HG03521 (cell line): ENCODE measurements around the gene HOXD13.

ENCODE experiments used
- ATAC-seq: cut with Tn5 transposase; IDR thresholded peaks from one replicate; pipeline ENCODE4 v1.9.1; 2021; ENCODE audit warnings: mild to moderate bottlenecking, moderate library complexity; ENCODE audit not compliant: unreplicated experiment

Gene HOXD13

DNA sequence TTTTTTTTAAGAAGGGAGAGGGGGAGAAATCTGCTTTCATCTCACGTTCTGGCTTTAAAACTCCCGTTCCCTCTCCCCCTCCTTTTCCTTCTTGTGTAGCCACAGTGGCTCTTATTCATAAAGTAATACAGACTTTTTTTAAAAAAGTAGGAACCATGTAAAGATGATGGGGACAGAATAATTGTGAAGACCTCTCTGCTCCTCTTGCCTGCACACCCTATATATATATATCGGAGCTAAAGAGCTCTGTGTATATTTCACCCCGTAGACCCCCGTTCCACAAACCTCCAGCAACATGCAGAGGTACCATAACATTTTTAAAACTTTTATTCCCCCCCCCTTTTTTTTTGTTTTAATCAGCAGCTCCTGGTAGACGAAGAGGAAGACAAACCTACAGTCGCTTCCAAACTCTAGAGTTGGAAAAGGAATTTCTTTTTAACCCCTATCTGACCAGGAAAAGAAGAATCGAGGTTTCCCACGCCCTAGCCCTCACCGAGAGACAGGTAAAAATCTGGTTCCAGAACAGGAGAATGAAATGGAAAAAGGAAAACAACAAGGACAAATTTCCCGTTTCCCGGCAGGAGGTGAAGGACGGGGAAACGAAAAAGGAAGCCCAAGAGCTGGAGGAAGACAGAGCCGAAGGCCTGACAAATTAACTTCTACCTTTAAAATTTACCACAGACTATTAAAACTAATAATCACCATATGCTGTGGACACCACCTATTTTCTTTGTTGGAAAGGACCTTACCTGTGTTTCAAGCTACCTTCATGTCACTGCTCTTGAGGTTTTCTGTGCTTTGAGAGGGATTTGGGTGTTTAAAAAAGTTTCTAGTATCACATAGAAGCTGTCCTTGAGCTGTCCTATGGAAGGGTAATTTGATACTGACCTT lies 38.7 kb downstream of the HOXD13 start:
- ATAC-seq, result no peak

GRCh38 chr2:176131848-176132158 lies 39.3 kb downstream of the HOXD13 start:
- ATAC-seq, result no peak

DNA sequence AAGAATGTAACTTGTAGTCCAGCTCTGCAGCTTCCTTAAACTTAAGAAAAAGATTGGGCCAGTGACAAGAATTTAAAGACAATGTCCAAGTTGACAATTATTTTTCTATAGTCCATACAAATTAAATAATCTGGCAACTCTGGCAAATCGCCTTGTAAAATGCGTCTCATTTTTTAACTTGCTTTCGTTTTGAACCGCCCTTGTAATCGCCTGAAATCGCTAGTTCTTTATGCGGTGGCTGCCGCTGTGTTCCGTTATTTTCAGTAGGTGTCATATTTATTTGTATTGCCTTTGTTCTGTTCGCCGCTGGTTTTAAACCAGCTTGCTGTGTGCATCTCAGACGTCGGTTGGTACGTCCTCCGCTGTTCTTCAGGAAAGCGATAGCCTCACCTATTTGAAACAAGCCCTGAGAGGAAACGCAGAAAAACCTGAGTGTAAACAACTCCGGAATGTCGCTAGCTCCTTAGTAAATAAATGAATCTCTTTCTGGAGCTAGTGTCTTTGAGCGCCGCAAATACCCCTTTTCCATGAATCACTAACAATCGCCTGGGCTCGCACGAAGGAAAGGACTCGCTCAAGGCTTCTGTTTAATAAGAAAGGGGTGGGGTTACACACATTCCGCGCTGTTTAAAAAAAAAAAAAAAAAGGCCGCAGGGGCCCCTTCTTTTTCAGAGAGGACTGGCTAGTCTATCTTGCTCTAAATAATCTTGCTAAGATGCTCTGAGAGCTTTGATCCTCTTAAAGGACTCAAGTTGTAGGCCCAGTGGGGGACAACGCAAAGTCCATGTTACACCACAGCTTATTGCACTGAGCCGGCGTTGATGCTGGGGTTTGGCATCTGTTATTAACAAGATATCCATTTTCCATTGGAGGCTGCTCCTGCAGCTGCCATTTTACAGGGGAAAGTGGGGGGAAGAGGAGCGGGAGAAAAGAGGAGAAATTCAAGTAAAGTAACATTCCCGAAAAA lies 40.0 kb downstream of the HOXD13 start:
- ATAC-seq, result no peak

GRCh38 chr2:176133389-176133788 lies 40.9 kb downstream of the HOXD13 start:
- ATAC-seq, result no peak

DNA sequence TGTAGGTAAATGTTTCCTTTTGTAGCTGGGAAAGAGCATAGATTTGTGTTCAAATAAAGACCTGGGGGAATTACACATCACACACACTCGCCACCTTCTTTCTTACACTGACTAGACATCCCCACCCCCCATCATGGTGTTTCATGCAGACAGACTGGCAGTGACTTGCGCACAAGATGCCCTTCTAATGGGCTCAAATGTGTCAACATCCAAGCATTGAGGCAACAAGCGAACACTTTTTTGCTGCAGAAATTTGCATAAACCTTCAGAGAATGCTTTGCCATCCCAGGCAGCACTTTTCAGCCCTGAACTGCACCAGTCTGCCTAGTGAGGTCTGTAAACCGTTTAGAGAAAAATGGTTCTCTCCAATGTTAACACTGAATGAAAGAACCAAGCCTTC lies 41.5 kb downstream of the HOXD13 start:
- ATAC-seq, result no peak

GRCh38 chr2:176135035-176135440 lies 42.5 kb downstream of the HOXD13 start:
- ATAC-seq, result no peak

DNA sequence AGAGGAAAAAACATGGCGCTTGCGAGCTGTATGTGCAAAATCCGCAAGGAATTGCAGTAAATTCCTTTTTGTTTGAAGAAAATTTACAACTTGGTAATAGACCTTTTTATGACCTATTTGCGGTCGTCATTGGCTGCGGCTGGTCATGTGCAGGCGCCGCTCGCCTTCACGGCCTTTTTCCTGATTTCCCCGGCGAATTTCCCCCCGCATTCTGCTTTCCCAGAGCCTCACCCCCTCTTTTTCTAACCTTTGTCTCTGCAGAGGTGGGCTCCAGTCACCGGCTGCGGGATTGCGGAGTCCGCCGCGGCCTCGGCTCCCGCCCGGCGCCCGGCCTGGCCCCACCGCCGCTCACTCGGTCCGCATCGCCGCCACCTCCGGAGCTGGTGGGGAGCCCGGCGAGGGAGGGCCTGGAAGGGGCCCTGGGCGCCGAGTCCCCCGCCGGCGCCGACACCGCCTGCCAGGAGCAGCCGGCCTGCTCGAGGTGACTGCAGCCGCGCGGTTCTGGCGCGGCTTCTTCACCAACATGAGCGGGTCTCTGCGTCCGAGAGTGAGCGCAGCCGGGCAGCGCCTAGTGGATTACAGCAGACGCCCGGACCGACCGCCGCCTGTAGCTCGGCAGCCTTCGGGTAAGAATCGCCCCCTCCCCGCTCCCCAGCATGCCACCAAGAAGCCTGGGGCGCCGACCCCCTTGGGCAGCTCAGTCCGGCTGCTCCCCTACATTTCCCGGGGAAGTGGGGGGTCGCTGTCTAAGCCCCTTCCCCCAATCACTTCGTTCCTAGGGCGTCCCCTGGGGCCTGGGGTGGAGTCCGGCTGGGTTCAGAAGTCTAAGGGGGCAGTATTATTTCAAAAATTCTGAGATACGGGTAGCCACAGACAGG lies 44.1 kb downstream of the HOXD13 start:
- no peak for ATAC-seq

GRCh38 chr2:176137252-176137580 lies 44.7 kb downstream of the HOXD13 start:
- ATAC-seq, result no peak

DNA sequence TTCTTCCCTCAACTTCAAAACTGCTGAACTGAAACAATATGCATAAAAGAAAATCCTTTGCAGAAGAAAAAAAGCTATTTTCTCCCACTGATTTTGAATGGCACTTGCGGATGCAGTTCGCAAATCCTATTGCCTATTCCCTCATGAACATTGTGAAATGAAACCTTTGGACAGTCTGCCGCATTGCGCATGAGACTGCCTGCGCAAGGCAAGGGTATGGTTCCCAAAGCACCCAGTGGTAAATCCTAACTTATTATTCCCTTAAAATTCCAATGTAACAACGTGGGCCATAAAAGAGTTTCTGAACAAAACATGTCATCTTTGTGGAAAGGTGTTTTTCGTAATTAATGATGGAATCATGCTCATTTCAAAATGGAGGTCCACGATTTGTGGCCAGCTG lies 45.4 kb downstream of the HOXD13 start:
- ATAC-seq, result no peak

GRCh38 chr2:176138526-176138922 lies 46.0 kb downstream of the HOXD13 start:
- no peak for ATAC-seq

- ATAC-seq, result no peak
These were observed 46.6 kb downstream of the HOXD13 start for GRCh38 chr2:176138923-176139660.

DNA sequence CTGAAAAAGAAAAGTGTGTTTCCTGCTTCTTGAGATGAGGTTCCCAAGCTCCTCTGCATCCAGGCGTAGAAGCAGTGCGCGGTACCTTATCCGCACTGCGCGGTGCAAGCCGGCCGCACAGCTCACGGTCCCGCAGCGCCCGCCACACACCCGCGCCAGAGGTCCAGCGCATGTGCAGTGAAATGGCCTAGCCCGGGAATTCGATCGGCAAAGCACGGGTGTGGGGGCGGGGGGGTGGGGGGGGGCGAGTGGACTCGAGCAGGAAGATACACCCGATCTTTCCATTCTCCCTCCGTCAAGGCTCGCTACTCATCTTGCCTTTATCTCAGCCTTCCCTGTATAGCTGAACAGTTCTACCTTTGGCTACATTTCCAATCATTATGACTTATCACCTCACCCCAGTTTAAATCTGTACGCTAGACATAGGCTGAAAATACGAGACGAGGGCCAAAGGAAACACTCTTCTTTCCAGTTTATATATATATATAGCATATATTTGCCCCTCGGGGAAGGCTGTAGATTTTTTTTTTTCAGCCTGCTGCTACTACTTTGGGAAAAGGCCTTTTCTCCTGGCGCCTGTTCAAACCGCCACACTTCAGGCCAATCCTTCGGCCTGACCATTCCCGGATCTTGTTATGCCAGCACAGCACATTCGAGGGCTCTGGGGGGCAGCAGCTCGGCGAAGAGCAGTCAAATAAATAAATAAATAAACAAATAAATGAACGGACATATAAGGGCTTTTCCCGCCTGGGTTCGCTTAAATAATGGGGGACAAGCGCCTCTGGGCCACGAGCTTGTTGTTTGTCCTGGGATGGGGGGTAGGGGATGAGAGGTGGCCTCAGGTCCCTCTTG lies 47.4 kb downstream of the HOXD13 start:
- no peak for ATAC-seq

DNA sequence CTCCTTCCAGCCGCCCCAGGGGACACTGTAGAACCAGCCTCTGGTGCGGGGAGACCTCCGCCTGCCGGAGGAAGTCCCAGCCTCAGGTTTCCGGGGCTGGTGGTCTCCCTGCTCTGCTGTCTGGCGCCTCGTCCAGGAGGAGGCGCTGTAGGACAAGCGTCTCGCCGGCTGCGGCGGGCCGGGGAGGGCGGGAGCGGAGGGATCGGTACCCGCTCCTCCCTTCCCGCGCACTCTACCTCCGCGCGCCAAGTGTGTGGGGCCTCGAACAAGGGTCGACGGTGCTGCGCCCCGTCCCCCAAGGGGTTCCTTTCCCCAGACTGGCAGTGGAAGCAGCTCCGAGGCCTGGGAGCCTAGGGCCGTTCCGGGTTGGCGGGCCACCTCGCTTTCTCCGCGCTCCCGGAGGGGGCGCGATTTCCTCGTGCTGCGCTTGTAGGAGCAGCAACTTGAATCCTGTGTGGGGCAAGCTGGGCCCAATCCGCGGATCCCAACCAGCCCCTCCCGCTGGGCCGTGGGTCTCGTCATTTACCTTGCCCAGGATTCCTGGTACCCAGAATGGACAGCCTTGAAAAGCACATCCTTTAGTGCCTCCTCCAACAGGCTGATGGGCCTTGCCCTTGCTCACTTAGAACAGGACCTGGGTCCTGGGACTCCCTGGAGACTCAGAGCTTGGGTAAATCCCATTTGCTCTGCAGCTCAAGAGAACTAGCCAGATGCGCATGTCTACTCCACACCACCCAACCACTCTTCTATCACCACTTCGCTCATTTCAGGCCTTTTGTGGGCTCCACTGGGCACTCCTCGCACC lies 48.2 kb downstream of the HOXD13 start:
- ATAC-seq, result peak; percentile 92

GRCh38 chr2:176142281-176142680 lies 49.8 kb downstream of the HOXD13 start:
- ATAC-seq, result no peak
